ENCODE measurements around the gene DCAF4L1.

Gene DCAF4L1

GRCh38 chr4:41990365-41991111, 9.0 kb downstream of the DCAF4L1 start, which contains the start of gene SLC30A9:
TSS of gene SLC30A9 (plus strand) at chr4:41990530. CDS start at chr4:41990652, 122 bp downstream.
- peak; percentile 69 to 95 (median 92) for DNase-seq

- no peak for DNase-seq
Observed at GRCh38 chr4:41991916-41992767, 10.6 kb downstream of the DCAF4L1 start.

- no peak for DNase-seq
Observed at GRCh38 chr4:41992967-41993857, 11.7 kb downstream of the DCAF4L1 start.

- no peak for DNase-seq
Observed at GRCh38 chr4:41994461-41994985, 13.0 kb downstream of the DCAF4L1 start.

- DNase-seq = no peak
Observed at GRCh38 chr4:41998019-41998418, 16.5 kb downstream of the DCAF4L1 start.

DNA sequence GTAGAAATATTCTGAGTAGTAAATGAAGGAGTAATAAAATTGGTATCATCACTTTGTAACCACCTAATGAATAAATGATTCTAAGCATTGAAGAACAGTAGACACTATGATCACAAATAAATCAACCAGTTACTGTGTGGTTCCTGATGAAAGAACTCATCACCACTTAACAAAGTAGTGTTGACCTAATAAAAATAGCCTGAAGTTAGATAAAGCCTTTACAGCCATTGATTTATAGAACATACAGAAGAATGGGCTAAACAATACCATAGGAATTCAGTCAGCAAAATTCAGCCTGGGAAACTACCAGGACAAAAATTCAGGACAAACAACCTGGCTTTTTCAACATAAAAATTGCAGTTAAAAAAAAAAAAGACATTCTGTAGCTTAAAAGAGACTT, 17.8 kb downstream of the DCAF4L1 start:
- DNase-seq = no peak

- DNase-seq = no peak
Observed at GRCh38 chr4:42008011-42008786, 26.6 kb downstream of the DCAF4L1 start.

DNA sequence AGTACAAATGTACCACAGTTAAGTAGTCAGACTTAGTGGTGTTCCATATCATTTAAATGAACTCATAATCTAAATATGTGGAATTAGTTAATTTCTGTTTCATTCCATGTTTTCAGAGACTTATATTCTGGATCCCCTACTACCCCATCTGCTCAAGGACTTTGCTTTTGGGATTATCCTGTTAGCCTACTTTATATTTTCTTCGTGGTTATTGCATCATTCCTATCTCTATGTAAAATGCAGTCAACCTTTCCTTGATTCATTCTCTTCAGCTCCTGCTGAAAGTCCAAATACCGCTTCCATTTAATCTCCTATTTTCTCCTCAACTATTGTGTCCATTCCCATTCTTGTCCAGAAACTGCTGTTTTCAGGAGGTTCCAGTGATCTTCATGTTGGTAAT, 33.9 kb downstream of the DCAF4L1 start:
- DNase-seq = no peak

GRCh38 chr4:42018451-42018850, 36.9 kb downstream of the DCAF4L1 start:
- DNase-seq = no peak
